Measurements from ENCODE around the gene MYH6.

Gene MYH6

GRCh38 chr14:23377198-23377550 lies 30.9 kb downstream of the MYH6 start:
- TF ChIP-seq CTCF (IDR thresholded peaks at IDR 0.05; ENCODE audit: insufficient read depth, low read depth, low read length, missing control alignments) = no peak
- no peak overlapping the region for H3K4me3 ChIP-seq (ENCODE audit: low read depth, low read length)
- no peak for DNase-seq (ENCODE audit: low read depth)

- no peak for DNase-seq (ENCODE audit: low read depth)
- TF ChIP-seq CTCF (IDR thresholded peaks at IDR 0.05; ENCODE audit: insufficient read depth, low read depth, low read length, missing control alignments) = no peak
- no peak within 1 kb of the TSS for H3K4me3 ChIP-seq (ENCODE audit: low read depth, low read length)
Measured at GRCh38 chr14:23376482-23377197, 31.4 kb downstream of the MYH6 start, which contains the start of gene CMTM5. Gene CMTM5 (plus strand): TSS chr14:23377046. CDS start chr14:23377252, 206 bp downstream.

GRCh38 chr14:23375527-23376251 lies 32.4 kb downstream of the MYH6 start:
- no peak for TF ChIP-seq CTCF (IDR thresholded peaks at IDR 0.05; ENCODE audit: insufficient read depth, low read depth, low read length, missing control alignments)
- no peak overlapping the region for H3K4me3 ChIP-seq (ENCODE audit: low read depth, low read length)
- no peak for DNase-seq (ENCODE audit: low read depth)

- TF ChIP-seq CTCF (IDR thresholded peaks at IDR 0.05; ENCODE audit: insufficient read depth, low read depth, low read length, missing control alignments) = no peak
- no peak overlapping the region for H3K4me3 ChIP-seq (ENCODE audit: low read depth, low read length)
- DNase-seq (ENCODE audit: low read depth) = no peak
Measured at GRCh38 chr14:23373041-23373440, 35.0 kb downstream of the MYH6 start.

GRCh38 chr14:23372509-23372908 lies 35.6 kb downstream of the MYH6 start, which contains the start of gene IL25:
Gene IL25 (plus strand): TSS chr14:23372809.
- DNase-seq (ENCODE audit: low read depth) = no peak
- H3K4me3 ChIP-seq (ENCODE audit: low read depth, low read length) = no peak within 1 kb of the TSS
- no peak for TF ChIP-seq CTCF (IDR thresholded peaks at IDR 0.05; ENCODE audit: insufficient read depth, low read depth, low read length, missing control alignments)

GRCh38 chr14:23371865-23372264 lies 36.2 kb downstream of the MYH6 start:
- TF ChIP-seq CTCF (IDR thresholded peaks at IDR 0.05; ENCODE audit: insufficient read depth, low read depth, low read length, missing control alignments) = no peak
- no peak for DNase-seq (ENCODE audit: low read depth)
- H3K4me3 ChIP-seq (ENCODE audit: low read depth, low read length) = no peak overlapping the region
